HG02763 (cell line): ENCODE data around the gene SMIM1.

Source experiments
- ATAC-seq: cut with Tn5 transposase; IDR thresholded peaks from one replicate; pipeline ENCODE4 v1.9.1; 2021; ENCODE audit warnings: mild to moderate bottlenecking, moderate library complexity; ENCODE audit not compliant: unreplicated experiment

SMIM1 gene

GRCh38 chr1:3775490-3776230 lies 3.1 kb downstream of the SMIM1 start:
- no peak for ATAC-seq

- ATAC-seq = no peak
Measured at GRCh38 chr1:3776231-3776961, 3.8 kb downstream of the SMIM1 start.

GRCh38 chr1:3777078-3777547 lies 4.6 kb downstream of the SMIM1 start:
- ATAC-seq = no peak

- no peak for ATAC-seq
Measured at GRCh38 chr1:3777647-3778589, 5.4 kb downstream of the SMIM1 start.

- no peak for ATAC-seq
Measured at GRCh38 chr1:3778590-3779264, 6.2 kb downstream of the SMIM1 start.

- no peak for ATAC-seq
Measured at GRCh38 chr1:3779265-3779911, 6.8 kb downstream of the SMIM1 start.

GRCh38 chr1:3779912-3780416 lies 7.4 kb downstream of the SMIM1 start:
- no peak for ATAC-seq

- ATAC-seq = no peak
Measured at GRCh38 chr1:3780901-3781300, 8.4 kb downstream of the SMIM1 start.

- no peak for ATAC-seq
Measured at GRCh38 chr1:3783651-3784474, 11.3 kb downstream of the SMIM1 start.

- ATAC-seq = no peak
Measured at GRCh38 chr1:3785045-3785444, 12.5 kb downstream of the SMIM1 start.

GRCh38 chr1:3785456-3786157 lies 13.1 kb downstream of the SMIM1 start:
- no peak for ATAC-seq

GRCh38 chr1:3786468-3787348 lies 14.2 kb downstream of the SMIM1 start:
- no peak for ATAC-seq

GRCh38 chr1:3787349-3787715 lies 14.8 kb downstream of the SMIM1 start:
- no peak for ATAC-seq

- no peak for ATAC-seq
Measured at GRCh38 chr1:3787745-3788605, 15.4 kb downstream of the SMIM1 start.

GRCh38 chr1:3788756-3789420 lies 16.3 kb downstream of the SMIM1 start:
- ATAC-seq = no peak
